ENCODE data around the gene CPB2.

GRCh38 chr13:46086421-46086922 is 18.4 kb downstream of the CPB2 start:
- TF ChIP-seq CTCF (IDR thresholded peaks at IDR 0.05 in 4 of 5, conservative IDR thresholded peaks at IDR 0.05 in 1 of 5) (no peak), POLR2A (IDR thresholded peaks at IDR 0.05) (no peak)
